Measurements from ENCODE around the gene PAM16.

PAM16 gene

DNA sequence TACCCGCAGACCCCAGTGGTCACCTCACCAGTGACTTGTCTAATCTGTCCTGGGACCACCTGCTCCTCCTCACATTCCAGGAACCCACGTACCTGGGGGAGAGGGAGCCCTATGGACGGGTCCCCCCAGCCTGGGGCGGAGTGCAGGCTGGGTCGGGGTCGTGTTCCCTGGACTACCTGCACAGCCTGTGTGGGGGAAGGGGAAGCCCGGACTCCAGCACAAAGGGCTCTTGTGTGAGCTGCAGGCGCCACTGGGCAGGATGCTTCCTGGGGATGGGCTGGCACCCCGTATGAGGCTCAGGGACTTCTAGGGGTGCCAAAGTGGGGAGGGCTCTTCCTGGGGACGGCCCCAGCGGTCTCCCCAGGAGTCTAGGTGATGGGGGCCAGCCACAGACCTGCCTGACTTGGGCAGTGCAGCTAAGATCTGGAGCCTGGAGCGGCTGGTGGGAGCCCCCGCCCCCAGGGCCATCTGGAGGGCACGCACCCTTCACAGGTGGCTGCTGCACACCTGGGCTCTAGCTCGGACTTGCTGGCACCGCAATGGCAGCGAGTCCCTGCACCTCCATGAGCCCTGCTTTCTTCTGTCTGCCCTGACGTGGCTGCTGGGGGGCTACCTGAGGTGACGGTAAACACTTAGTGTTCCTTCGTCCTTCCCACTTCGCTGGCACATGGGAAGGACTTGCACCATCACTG is 28.0 kb upstream of the PAM16 start:
- no peaks in the 10 kb centered on the region for H3K9me3 ChIP-seq (ENCODE audit: severe bottlenecking)
- DNase-seq (ENCODE audit: low spot score) (no peak), ATAC-seq (ENCODE audit: low read depth) (no peak)
- TF ChIP-seq, protein P1, sequence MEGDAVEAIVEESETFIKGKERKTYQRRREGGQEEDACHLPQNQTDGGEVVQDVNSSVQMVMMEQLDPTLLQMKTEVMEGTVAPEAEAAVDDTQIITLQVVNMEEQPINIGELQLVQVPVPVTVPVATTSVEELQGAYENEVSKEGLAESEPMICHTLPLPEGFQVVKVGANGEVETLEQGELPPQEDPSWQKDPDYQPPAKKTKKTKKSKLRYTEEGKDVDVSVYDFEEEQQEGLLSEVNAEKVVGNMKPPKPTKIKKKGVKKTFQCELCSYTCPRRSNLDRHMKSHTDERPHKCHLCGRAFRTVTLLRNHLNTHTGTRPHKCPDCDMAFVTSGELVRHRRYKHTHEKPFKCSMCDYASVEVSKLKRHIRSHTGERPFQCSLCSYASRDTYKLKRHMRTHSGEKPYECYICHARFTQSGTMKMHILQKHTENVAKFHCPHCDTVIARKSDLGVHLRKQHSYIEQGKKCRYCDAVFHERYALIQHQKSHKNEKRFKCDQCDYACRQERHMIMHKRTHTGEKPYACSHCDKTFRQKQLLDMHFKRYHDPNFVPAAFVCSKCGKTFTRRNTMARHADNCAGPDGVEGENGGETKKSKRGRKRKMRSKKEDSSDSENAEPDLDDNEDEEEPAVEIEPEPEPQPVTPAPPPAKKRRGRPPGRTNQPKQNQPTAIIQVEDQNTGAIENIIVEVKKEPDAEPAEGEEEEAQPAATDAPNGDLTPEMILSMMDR (IDR thresholded peaks at IDR 0.05; ENCODE audit: poor library complexity, severe bottlenecking) = no peak
- no peak overlapping the region for H3K27ac ChIP-seq (ENCODE audit: poor library complexity, severe bottlenecking)
- H3K4me3 ChIP-seq (ENCODE audit: severe bottlenecking) = no peak overlapping the region
- H3K4me1 ChIP-seq (ENCODE audit: insufficient read depth, poor library complexity, severe bottlenecking) = peaks cover 36% of the 10 kb centered on the region
- peaks cover 11% of the 10 kb centered on the region for H3K36me3 ChIP-seq (ENCODE audit: low read depth)
- H3K27me3 ChIP-seq (ENCODE audit: insufficient read depth, poor library complexity, severe bottlenecking) = no peaks in the 10 kb centered on the region

DNA sequence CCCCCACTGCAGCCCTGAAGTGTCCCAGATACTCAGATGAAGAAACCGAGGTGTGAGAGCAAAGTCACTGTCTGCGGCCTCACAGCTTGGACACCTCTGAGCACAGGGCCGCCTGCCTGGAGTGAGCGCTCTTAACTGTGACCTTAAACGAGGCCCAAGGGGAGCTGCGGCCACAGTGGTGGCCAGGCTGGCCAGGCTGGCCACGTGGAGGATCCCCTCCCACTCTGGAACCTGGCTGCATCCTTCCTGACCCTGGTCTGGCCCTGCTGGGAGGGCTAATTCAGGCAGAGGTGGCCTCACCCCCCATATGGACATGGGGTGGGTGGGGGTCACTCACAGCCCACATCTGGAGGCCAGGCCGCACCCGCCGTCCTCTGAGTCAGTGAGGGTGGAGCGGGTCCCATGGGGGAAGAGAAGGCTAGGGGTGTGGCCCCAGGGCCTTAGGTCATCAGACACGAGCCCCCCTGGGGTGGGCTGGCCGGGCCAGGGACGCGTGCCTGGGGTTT is 27.1 kb upstream of the PAM16 start:
- Histone ChIP-seq H3K9me3 (ENCODE audit: severe bottlenecking) (no peaks in the 10 kb centered on the region), H3K27me3 (ENCODE audit: insufficient read depth, poor library complexity, severe bottlenecking) (no peaks in the 10 kb centered on the region), H3K27ac (ENCODE audit: poor library complexity, severe bottlenecking) (peak overlapping the region; percentile 94), H3K36me3 (ENCODE audit: low read depth) (peaks cover 11% of the 10 kb centered on the region), H3K4me3 (ENCODE audit: severe bottlenecking) (no peak overlapping the region), H3K4me1 (ENCODE audit: insufficient read depth, poor library complexity, severe bottlenecking) (peaks cover 43% of the 10 kb centered on the region)
- DNase-seq (ENCODE audit: low spot score) (no peak), ATAC-seq (ENCODE audit: low read depth) (no peak)
- TF ChIP-seq, protein P1 (IDR thresholded peaks at IDR 0.05; ENCODE audit: poor library complexity, severe bottlenecking) = peak; percentile 10

DNA sequence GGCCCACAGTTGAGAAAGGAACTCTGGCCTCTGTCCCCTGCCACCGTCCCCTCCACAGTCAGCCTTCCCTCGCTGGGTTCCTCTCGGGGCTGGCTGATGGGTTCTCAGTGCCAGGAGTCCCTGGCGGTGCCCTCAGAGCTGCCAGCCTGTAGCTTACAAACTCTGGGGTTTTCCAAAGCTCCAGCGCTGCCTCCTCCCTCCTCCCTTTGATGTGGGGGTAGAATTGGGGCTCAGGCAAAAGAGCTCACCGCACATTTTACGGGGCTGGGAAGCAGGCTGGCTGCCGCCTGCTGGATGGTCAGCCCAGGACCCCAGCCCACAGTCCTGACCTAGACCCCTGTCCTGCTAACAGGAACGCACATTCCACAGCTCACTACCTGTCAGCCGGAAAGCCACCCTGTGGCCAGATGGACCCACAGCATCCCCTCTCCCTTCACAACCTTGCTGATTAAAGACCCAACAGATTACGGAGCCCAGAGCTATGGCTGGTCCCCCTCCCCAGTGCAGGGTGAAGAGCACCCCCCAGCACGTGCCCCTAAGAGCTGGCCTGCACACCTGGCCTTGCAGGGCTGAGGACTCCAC is 26.5 kb upstream of the PAM16 start:
- TF ChIP-seq, protein P1 (IDR thresholded peaks at IDR 0.05; ENCODE audit: poor library complexity, severe bottlenecking) = peak; percentile 23
- H3K4me1 ChIP-seq (ENCODE audit: insufficient read depth, poor library complexity, severe bottlenecking) = peaks cover 48% of the 10 kb centered on the region
- H3K9me3 ChIP-seq (ENCODE audit: severe bottlenecking) = no peaks in the 10 kb centered on the region
- H3K4me3 ChIP-seq (ENCODE audit: severe bottlenecking) = no peak overlapping the region
- peaks cover 6% of the 10 kb centered on the region for H3K36me3 ChIP-seq (ENCODE audit: low read depth)
- no peak for ATAC-seq (ENCODE audit: low read depth)
- DNase-seq (ENCODE audit: low spot score) = no peak
- peak overlapping the region; percentile 94 for H3K27ac ChIP-seq (ENCODE audit: poor library complexity, severe bottlenecking)
- H3K27me3 ChIP-seq (ENCODE audit: insufficient read depth, poor library complexity, severe bottlenecking) = no peaks in the 10 kb centered on the region

DNA sequence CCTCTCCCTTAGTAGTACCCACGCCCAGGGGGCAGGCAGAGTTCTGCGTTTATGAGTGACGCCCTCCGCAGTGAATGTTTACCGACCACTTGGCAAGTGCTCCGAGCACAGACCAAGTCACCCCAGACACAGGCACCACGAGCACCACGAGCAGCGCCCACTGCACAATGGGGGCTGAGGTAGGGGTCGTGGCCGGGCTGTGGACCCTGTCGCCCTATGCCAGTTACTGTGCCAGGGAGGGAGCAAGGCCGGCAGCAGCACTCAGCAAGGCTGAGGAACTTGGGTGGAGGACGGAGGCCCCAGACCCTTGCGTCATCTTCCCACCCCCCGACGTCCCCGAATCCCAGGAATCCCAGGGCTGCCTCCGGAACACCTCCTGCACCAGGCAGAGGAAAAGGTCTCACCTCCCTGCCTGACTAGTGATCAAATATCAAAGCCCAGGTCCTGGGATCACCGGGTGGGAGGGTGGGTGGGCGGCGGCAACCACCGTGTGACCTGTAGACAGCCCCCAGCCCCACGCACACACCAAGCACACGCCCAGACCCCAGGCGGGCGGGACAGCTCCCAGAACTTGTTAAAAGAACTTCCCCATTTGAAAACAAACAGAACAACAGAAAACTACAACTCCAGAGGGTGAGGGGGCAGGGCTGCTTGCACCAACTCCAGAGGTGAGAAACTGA is 25.9 kb upstream of the PAM16 start:
- no peaks in the 10 kb centered on the region for H3K27me3 ChIP-seq (ENCODE audit: insufficient read depth, poor library complexity, severe bottlenecking)
- TF ChIP-seq, protein P1 (IDR thresholded peaks at IDR 0.05; ENCODE audit: poor library complexity, severe bottlenecking) = no peak
- H3K4me3 ChIP-seq (ENCODE audit: severe bottlenecking) = no peak overlapping the region
- peak overlapping the region; percentile 94 for H3K27ac ChIP-seq (ENCODE audit: poor library complexity, severe bottlenecking)
- H3K4me1 ChIP-seq (ENCODE audit: insufficient read depth, poor library complexity, severe bottlenecking) = peaks cover 50% of the 10 kb centered on the region
- ATAC-seq (ENCODE audit: low read depth) (no peak), DNase-seq (ENCODE audit: low spot score) (no peak)
- no peaks in the 10 kb centered on the region for H3K9me3 ChIP-seq (ENCODE audit: severe bottlenecking)
- peaks cover 6% of the 10 kb centered on the region for H3K36me3 ChIP-seq (ENCODE audit: low read depth)

Data from RWPE2 (cell line).